ENCODE results near the gene CYTH4. TPM values are rescaled to one million over a fixed set of nuclear protein-coding genes. Genes with fewer than 3 reads are reported as not detected.
A peak's percentile ranks its signal among the peaks of the same experiment; 100 is the strongest.

Gene CYTH4
- total and polyA plus RNA-seq, 2 experiments from 2014 or later = not detected

- no peak overlapping the region for H3K27ac ChIP-seq (ENCODE audit: low read depth)
- no peak overlapping the region for H3K4me2 ChIP-seq
- H3K36me3 Mint-ChIP-seq (ENCODE audit: low read depth) = no peaks in the 10 kb centered on the region
- peaks cover 8% of the 10 kb centered on the region for H3K4me1 Mint-ChIP-seq
- H4K20me1 ChIP-seq (replicated peaks; ENCODE audit: insufficient read depth) = no peaks in the 10 kb centered on the region
- no peak overlapping the region for H2AFZ ChIP-seq
- no peaks in the 10 kb centered on the region for H3K27me3 ChIP-seq (ENCODE audit: insufficient read depth)
- H3K27me3 Mint-ChIP-seq (ENCODE audit: insufficient read depth, low read depth, poor library complexity) = peaks cover 19% of the 10 kb centered on the region
- DNase-seq (ENCODE audit: low spot score) = no peak
- no peaks in the 10 kb centered on the region for H3K36me3 ChIP-seq (ENCODE audit: insufficient read depth)
- no peak for ATAC-seq
- TF ChIP-seq REST (IDR thresholded peaks at IDR 0.05; ENCODE audit: unreplicated experiment) (no peak), STAT1 (IDR thresholded peaks at IDR 0.05; ENCODE audit: unreplicated experiment) (no peak), EZH2 (IDR thresholded peaks at IDR 0.05; ENCODE audit: low read depth, unreplicated experiment) (no peak), ZNF462 (CRISPR knock-in tag; IDR thresholded peaks at IDR 0.05) (no peak), ZNF114 (CRISPR knock-in tag; IDR thresholded peaks at IDR 0.05) (no peak), NANOG (IDR thresholded peaks at IDR 0.05; ENCODE audit: borderline replicate concordance) (no peak), ZNF331 (CRISPR knock-in tag; IDR thresholded peaks at IDR 0.05; ENCODE audit: low read depth) (no peak), EZH2phosphoT487 (IDR thresholded peaks at IDR 0.05; ENCODE audit: unreplicated experiment) (no peak), POLR2AphosphoS5 (IDR thresholded peaks at IDR 0.05; ENCODE audit: low read depth) (no peak), CREB1 (CRISPR knock-in tag; IDR thresholded peaks at IDR 0.05; ENCODE audit: low read depth) (no peak), ETS1 (IDR thresholded peaks at IDR 0.05) (no peak), JUNB (IDR thresholded peaks at IDR 0.05; ENCODE audit: unreplicated experiment) (no peak)
- TF ChIP-seq, protein P1, sequence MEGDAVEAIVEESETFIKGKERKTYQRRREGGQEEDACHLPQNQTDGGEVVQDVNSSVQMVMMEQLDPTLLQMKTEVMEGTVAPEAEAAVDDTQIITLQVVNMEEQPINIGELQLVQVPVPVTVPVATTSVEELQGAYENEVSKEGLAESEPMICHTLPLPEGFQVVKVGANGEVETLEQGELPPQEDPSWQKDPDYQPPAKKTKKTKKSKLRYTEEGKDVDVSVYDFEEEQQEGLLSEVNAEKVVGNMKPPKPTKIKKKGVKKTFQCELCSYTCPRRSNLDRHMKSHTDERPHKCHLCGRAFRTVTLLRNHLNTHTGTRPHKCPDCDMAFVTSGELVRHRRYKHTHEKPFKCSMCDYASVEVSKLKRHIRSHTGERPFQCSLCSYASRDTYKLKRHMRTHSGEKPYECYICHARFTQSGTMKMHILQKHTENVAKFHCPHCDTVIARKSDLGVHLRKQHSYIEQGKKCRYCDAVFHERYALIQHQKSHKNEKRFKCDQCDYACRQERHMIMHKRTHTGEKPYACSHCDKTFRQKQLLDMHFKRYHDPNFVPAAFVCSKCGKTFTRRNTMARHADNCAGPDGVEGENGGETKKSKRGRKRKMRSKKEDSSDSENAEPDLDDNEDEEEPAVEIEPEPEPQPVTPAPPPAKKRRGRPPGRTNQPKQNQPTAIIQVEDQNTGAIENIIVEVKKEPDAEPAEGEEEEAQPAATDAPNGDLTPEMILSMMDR (conservative IDR thresholded peaks at IDR 0.05; ENCODE audit: low read depth in 2 of 2) = no peak
- 0 out of 2 replicates have a peak overlapping the region, but pooled peaks have one; percentile 36 for H3K27ac Mint-ChIP-seq
- peaks cover 4% of the 10 kb centered on the region; the same call in 1 of the 3 replicates for H3K9me3 Mint-ChIP-seq
- H3K4me1 ChIP-seq (ENCODE audit: insufficient read depth) = no peaks in the 10 kb centered on the region
- no peaks in the 10 kb centered on the region for H3K79me2 ChIP-seq (replicated peaks; ENCODE audit: insufficient read depth)
- H3K4me3 Mint-ChIP-seq = no peak overlapping the region
- H3K4me3 ChIP-seq = no peak overlapping the region
- no peaks in the 10 kb centered on the region for H3F3A ChIP-seq (replicated peaks; ENCODE audit: low read depth)
- H3K9me2 ChIP-seq (ENCODE audit: insufficient read depth) = no peaks in the 10 kb centered on the region
Observed at GRCh38 chr22:37294747-37295146, 12.4 kb downstream of the CYTH4 start.

Data from GM23338 (cell line).